Neural progenitor cell (in vitro differentiated cells): ENCODE results near the gene GRIK1. TPM values are rescaled to one million over a fixed set of nuclear protein-coding genes. Genes with fewer than 3 reads are reported as not detected.

Source experiments
- DNase-seq: peaks from one replicate; pipeline ENCODE4 v3.0.0-alpha.2; 2016; ENCODE audit warnings: low spot score
- H2AFZ ChIP-seq: fragments of 200-600 bp; sonication (generic); replicated peaks from 2 replicates; pipeline ENCODE4 v1.6.1; 2016; ENCODE audit warnings: antibody characterized with exemption
- H3F3A ChIP-seq: fragments of 200-600 bp; sonication (generic); 2 replicates; pipeline ENCODE4 v1.6.1; 2016; ENCODE audit warnings: antibody characterized with exemption, low read depth
- H3K27ac ChIP-seq: fragments of 200-600 bp; sonication (generic); 2 replicates; pipeline ENCODE4 v1.5.1; 2016; ENCODE audit warnings: mild to moderate bottlenecking
- H3K27me3 ChIP-seq: fragments of 200-600 bp; sonication (generic); 2 replicates; pipeline ENCODE4 v1.6.1; 2016; ENCODE audit warnings: mild to moderate bottlenecking, moderate library complexity
- H3K36me3 ChIP-seq: fragments of 200-600 bp; sonication (generic); 2 replicates; pipeline ENCODE4 v1.5.1; 2016
- H3K4me1 ChIP-seq: fragments of 200-600 bp; sonication (generic); 2 replicates; pipeline ENCODE4 v1.6.1; 2016; ENCODE audit warnings: mixed run types
- H3K4me2 ChIP-seq: fragments of 200-600 bp; sonication (generic); 2 replicates; pipeline ENCODE4 v1.6.1; 2016
- H3K4me3 ChIP-seq: fragments of 200-600 bp; sonication (generic); 2 replicates; pipeline ENCODE4 v1.5.1; 2016
- H3K79me2 ChIP-seq: fragments of 200-600 bp; sonication (generic); 2 replicates; pipeline ENCODE4 v1.6.1; 2016; ENCODE audit warnings: low read depth
- H3K9ac ChIP-seq: fragments of 200-600 bp; sonication (generic); 2 replicates; pipeline ENCODE4 v1.6.1; 2016
- H3K9me3 ChIP-seq: fragments of 200-600 bp; sonication (generic); 2 replicates; pipeline ENCODE4 v1.5.1; 2016; ENCODE audit warnings: low read depth
- H4K20me1 ChIP-seq: fragments of 200-600 bp; sonication (generic); 2 replicates; pipeline ENCODE4 v1.6.1; 2016; ENCODE audit warnings: low read depth
- H3K27ac Mint-ChIP-seq: 3 replicates; pipeline ENCODE4 v1.8.0; 2021; ENCODE audit warnings: mixed read lengths
- H3K27me3 Mint-ChIP-seq: 2 replicates; pipeline ENCODE4 v1.8.0; 2022; ENCODE audit warnings: low read depth, mild to moderate bottlenecking, inconsistent platforms, moderate library complexity, mixed read lengths; ENCODE audit not compliant: insufficient read depth
- H3K36me3 Mint-ChIP-seq: 3 replicates; pipeline ENCODE4 v1.8.0; 2021; ENCODE audit warnings: mixed read lengths
- H3K4me1 Mint-ChIP-seq: 3 replicates; pipeline ENCODE4 v1.8.0; 2021; ENCODE audit warnings: mixed read lengths
- H3K4me3 Mint-ChIP-seq: 3 replicates; pipeline ENCODE4 v1.8.0; 2021; ENCODE audit warnings: mild to moderate bottlenecking, moderate library complexity, mixed read lengths
- H3K9me3 Mint-ChIP-seq: 3 replicates; pipeline ENCODE4 v1.8.0; 2020; ENCODE audit warnings: mixed read lengths
- CTCF ChIP-seq: fragments of 200-600 bp; sonication (generic); IDR thresholded peaks from 2 replicates; pipeline ENCODE4 v1.5.1; 2017; ENCODE audit warnings: antibody characterized with exemption, mild to moderate bottlenecking
- EZH2 ChIP-seq: fragments of 200-600 bp; sonication (generic); IDR thresholded peaks from 2 replicates; pipeline ENCODE4 v1.6.1; 2017; ENCODE audit warnings: antibody characterized with exemption, mild to moderate bottlenecking, moderate library complexity
- EZH2phosphoT487 ChIP-seq: fragments of 200-600 bp; sonication (generic); IDR thresholded peaks from 2 replicates; pipeline ENCODE4 v1.6.1; 2017; ENCODE audit warnings: antibody characterized with exemption
- total RNA-seq: library from RNA; depleted of rRNA; stranded (reverse); fragments of >200 nt; gene quantifications from 2 replicates; pipeline ENCODE4 v1.2.3, GENCODE V29; 2015; ENCODE audit warnings: low replicate concordance

Gene GRIK1
- total RNA-seq, 1 donor from 2014 or later, result 1.6 TPM

- TF ChIP-seq EZH2phosphoT487 (no peak), CTCF (no peak), EZH2 (no peak)
- H3K4me2 ChIP-seq, result no peak overlapping the region
- peaks cover 5% of the 10 kb centered on the region for H3K36me3 Mint-ChIP-seq
- no peak overlapping the region for H3K4me3 Mint-ChIP-seq
- H4K20me1 ChIP-seq, result no peaks in the 10 kb centered on the region
- no peaks in the 10 kb centered on the region for H3K79me2 ChIP-seq
- H3K36me3 ChIP-seq, result no peaks in the 10 kb centered on the region
- peaks cover 12% of the 10 kb centered on the region for H3K4me1 Mint-ChIP-seq
- H3K27me3 Mint-ChIP-seq, result no peaks in the 10 kb centered on the region
- no peak overlapping the region for H2AFZ ChIP-seq
- H3K27me3 ChIP-seq, result no peaks in the 10 kb centered on the region
- no peaks in the 10 kb centered on the region for H3K9me3 Mint-ChIP-seq
- no peaks in the 10 kb centered on the region for H3K4me1 ChIP-seq
- H3K27ac Mint-ChIP-seq, result no peak overlapping the region
- no peaks in the 10 kb centered on the region for H3K9me3 ChIP-seq
- H3F3A ChIP-seq, result no peaks in the 10 kb centered on the region
- no peak overlapping the region for H3K4me3 ChIP-seq
- no peak overlapping the region for H3K9ac ChIP-seq
- no peak for DNase-seq
- no peak overlapping the region for H3K27ac ChIP-seq
Observed at GRCh38 chr21:29601047-29601446, 338.7 kb downstream of the GRIK1 start.

DNA sequence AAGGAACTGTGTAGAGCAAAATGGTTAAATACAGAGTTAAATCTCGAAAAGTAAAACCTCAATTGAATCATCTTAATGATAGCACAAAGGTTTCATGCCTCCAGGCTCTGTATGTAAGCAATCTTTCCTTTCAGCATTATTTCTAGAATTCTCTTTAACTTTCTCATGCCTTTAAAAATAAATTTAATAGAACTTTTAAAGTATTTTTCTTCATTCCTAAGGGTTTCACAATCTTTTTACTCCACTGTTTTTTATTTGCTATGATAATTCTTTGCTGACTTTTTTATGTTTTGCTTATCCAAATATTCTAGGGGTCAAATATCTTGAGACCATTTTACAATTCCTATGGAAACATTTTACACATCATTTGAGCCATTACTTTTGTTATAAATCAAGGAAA is 353.1 kb downstream of the GRIK1 start:
- H3K27me3 ChIP-seq, result no peaks in the 10 kb centered on the region
- Mint-ChIP-seq H3K27me3 (no peaks in the 10 kb centered on the region), H3K36me3 (peaks cover 9% of the 10 kb centered on the region), H3K4me1 (peaks cover 19% of the 10 kb centered on the region), H3K4me3 (no peak overlapping the region), H3K9me3 (peaks cover 3% of the 10 kb centered on the region), H3K27ac (no peak overlapping the region)
- no peak overlapping the region for H3K27ac ChIP-seq
- no peaks in the 10 kb centered on the region for H4K20me1 ChIP-seq
- H3K4me3 ChIP-seq, result no peak overlapping the region
- H2AFZ ChIP-seq, result no peak overlapping the region
- DNase-seq, result no peak
- no peak for TF ChIP-seq CTCF
- no peak for TF ChIP-seq EZH2
- no peak for TF ChIP-seq EZH2phosphoT487
- H3F3A ChIP-seq, result no peaks in the 10 kb centered on the region
- H3K4me2 ChIP-seq, result no peak overlapping the region
- H3K9me3 ChIP-seq, result no peaks in the 10 kb centered on the region
- peaks cover 12% of the 10 kb centered on the region for H3K4me1 ChIP-seq
- H3K36me3 ChIP-seq, result no peaks in the 10 kb centered on the region
- H3K79me2 ChIP-seq, result no peaks in the 10 kb centered on the region
- no peak overlapping the region for H3K9ac ChIP-seq

GRCh38 chr21:29585462-29585861 is 354.3 kb downstream of the GRIK1 start:
- H3K36me3 Mint-ChIP-seq, result peaks cover 10% of the 10 kb centered on the region
- no peak for DNase-seq
- H3K9me3 Mint-ChIP-seq, result peaks cover 3% of the 10 kb centered on the region
- no peak overlapping the region for H3K4me3 Mint-ChIP-seq
- no peaks in the 10 kb centered on the region for H4K20me1 ChIP-seq
- H2AFZ ChIP-seq, result no peak overlapping the region
- TF ChIP-seq EZH2phosphoT487 (no peak), CTCF (no peak), EZH2 (no peak)
- H3K27me3 ChIP-seq, result no peaks in the 10 kb centered on the region
- no peaks in the 10 kb centered on the region for H3K79me2 ChIP-seq
- H3K4me1 ChIP-seq, result peaks cover 12% of the 10 kb centered on the region
- no peak overlapping the region for H3K27ac Mint-ChIP-seq
- H3F3A ChIP-seq, result no peaks in the 10 kb centered on the region
- no peaks in the 10 kb centered on the region for H3K27me3 Mint-ChIP-seq
- no peaks in the 10 kb centered on the region for H3K36me3 ChIP-seq
- no peak overlapping the region for H3K4me3 ChIP-seq
- no peaks in the 10 kb centered on the region for H3K9me3 ChIP-seq
- peaks cover 19% of the 10 kb centered on the region for H3K4me1 Mint-ChIP-seq
- no peak overlapping the region for H3K4me2 ChIP-seq
- no peak overlapping the region for H3K9ac ChIP-seq
- no peak overlapping the region for H3K27ac ChIP-seq
